ENCODE results near the gene SDC4. TPM values are rescaled to one million over a fixed set of nuclear protein-coding genes. Genes with fewer than 3 reads are reported as not detected.

Gene SDC4
- total and polyA plus RNA-seq, 10 of the 15 experiments (the other 5 are each of a cell fraction or from before 2014, with no cell fraction given): 0.52 to 11.3 (median 1.4) TPM

DNA sequence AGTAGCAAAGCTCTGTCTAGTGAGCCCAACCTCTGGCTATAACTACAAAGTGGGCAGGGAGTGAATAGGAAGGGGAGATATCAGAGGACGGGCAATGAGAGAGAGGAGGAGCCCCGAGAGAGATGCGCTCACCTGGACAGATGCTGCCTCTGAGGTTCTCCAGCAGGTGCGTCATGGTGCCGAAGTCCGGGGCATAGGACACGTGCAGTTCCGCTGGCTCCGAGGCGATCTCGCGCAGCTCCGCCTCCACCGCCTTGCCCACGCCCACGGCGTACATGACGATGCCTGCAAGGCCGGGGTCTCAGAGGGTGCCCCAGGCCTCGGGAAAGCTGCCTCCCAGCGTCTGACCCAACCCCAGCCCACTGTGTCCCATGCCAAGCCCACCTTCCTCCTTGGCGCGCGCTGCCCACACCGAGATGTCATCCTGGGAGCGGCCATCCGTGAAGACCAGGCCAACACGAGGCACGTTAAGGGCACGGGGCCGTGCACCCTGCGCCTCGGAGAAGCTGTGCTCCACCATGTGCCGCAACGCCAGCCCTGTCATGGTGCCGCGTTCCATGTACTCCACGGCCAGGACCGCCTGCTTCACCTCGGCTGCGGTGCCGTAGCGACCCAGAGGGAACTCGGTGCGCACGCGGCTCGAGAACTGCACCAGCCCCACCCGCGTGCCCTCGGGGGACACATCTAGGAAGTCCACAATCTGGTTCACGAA, 50.3 kb downstream of the SDC4 start:
- FAIRE-seq: no peak
- Histone ChIP-seq H3K4me1 (ENCODE audit: control insufficient read depth, insufficient read depth, low read length) (peaks cover 6% of the 10 kb centered on the region; the same call in 1 of the 2 replicates), H3K36me3 (ENCODE audit: control insufficient read depth in 2 of 2, insufficient read depth in 2 of 2, low read length in 1 of 2) (no peaks in the 10 kb centered on the region), H4K20me1 (ENCODE audit: control insufficient read depth, insufficient read depth) (no peaks in the 10 kb centered on the region), H3K4me2 (ENCODE audit: control insufficient read depth, insufficient read depth) (no peak overlapping the region), H3K79me2 (ENCODE audit: control insufficient read depth, insufficient read depth, low read length) (no peaks in the 10 kb centered on the region), H3K27ac (ENCODE audit: control insufficient read depth, insufficient read depth) (no peak overlapping the region), H2AFZ (ENCODE audit: control insufficient read depth, low read depth, low read length) (no peak overlapping the region), H3K9me3 (replicated peaks; ENCODE audit: control insufficient read depth, insufficient read depth, low read length) (no peaks in the 10 kb centered on the region; the same call in 2 of the 3 replicates), H3K4me3 (no peak overlapping the region), H3K9ac (ENCODE audit: control insufficient read depth, insufficient read depth, low read length) (no peak overlapping the region), H3K27me3 (replicated peaks in 1 of 2; ENCODE audit: control insufficient read depth in 2 of 2, insufficient read depth in 2 of 2, low read length in 1 of 2) (peaks cover 3% of the 10 kb centered on the region in 2 experiments; a peak in 2 of 4 replicates)
- intact Hi-C loops (cut with micrococcal nuclease; ENCODE audit: unreplicated experiment): no loop called here
- ChIA-PET RAD21 (ENCODE audit: unreplicated experiment) (no interaction called here), CTCF (interaction anchor here (0.9 to 1.8 kb wide), 2 partner anchors 21 to 139 kb away, joined by 3 to 5 read pairs; no protein-coding TSS in a partner anchor), POLR2A (no interaction called here), SMC1A (ENCODE audit: uncharacterized antibody, unreplicated experiment) (no interaction called here)
- TF ChIP-seq STAT3 (IDR thresholded peaks at IDR 0.05; ENCODE audit: low read depth, low read length) (no peak), MTA2 (IDR thresholded peaks at IDR 0.05; ENCODE audit: low read depth) (no peak), ESRRA (IDR thresholded peaks at IDR 0.05; ENCODE audit: low read length) (no peak), ZZZ3 (IDR thresholded peaks at IDR 0.05; ENCODE audit: control insufficient read depth, insufficient read length, low read depth) (no peak), SIX5 (IDR thresholded peaks at IDR 0.05; ENCODE audit: low read depth, low read length, severe bottlenecking) (no peak), JUNB (IDR thresholded peaks at IDR 0.05) (no peak)
- TF ChIP-seq, protein P1, sequence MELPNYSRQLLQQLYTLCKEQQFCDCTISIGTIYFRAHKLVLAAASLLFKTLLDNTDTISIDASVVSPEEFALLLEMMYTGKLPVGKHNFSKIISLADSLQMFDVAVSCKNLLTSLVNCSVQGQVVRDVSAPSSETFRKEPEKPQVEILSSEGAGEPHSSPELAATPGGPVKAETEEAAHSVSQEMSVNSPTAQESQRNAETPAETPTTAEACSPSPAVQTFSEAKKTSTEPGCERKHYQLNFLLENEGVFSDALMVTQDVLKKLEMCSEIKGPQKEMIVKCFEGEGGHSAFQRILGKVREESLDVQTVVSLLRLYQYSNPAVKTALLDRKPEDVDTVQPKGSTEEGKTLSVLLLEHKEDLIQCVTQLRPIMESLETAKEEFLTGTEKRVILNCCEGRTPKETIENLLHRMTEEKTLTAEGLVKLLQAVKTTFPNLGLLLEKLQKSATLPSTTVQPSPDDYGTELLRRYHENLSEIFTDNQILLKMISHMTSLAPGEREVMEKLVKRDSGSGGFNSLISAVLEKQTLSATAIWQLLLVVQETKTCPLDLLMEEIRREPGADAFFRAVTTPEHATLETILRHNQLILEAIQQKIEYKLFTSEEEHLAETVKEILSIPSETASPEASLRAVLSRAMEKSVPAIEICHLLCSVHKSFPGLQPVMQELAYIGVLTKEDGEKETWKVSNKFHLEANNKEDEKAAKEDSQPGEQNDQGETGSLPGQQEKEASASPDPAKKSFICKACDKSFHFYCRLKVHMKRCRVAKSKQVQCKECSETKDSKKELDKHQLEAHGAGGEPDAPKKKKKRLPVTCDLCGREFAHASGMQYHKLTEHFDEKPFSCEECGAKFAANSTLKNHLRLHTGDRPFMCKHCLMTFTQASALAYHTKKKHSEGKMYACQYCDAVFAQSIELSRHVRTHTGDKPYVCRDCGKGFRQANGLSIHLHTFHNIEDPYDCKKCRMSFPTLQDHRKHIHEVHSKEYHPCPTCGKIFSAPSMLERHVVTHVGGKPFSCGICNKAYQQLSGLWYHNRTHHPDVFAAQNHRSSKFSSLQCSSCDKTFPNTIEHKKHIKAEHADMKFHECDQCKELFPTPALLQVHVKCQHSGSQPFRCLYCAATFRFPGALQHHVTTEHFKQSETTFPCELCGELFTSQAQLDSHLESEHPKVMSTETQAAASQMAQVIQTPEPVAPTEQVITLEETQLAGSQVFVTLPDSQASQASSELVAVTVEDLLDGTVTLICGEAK (IDR thresholded peaks at IDR 0.05; ENCODE audit: borderline replicate concordance): no peak
- TF ChIP-seq, protein P2, sequence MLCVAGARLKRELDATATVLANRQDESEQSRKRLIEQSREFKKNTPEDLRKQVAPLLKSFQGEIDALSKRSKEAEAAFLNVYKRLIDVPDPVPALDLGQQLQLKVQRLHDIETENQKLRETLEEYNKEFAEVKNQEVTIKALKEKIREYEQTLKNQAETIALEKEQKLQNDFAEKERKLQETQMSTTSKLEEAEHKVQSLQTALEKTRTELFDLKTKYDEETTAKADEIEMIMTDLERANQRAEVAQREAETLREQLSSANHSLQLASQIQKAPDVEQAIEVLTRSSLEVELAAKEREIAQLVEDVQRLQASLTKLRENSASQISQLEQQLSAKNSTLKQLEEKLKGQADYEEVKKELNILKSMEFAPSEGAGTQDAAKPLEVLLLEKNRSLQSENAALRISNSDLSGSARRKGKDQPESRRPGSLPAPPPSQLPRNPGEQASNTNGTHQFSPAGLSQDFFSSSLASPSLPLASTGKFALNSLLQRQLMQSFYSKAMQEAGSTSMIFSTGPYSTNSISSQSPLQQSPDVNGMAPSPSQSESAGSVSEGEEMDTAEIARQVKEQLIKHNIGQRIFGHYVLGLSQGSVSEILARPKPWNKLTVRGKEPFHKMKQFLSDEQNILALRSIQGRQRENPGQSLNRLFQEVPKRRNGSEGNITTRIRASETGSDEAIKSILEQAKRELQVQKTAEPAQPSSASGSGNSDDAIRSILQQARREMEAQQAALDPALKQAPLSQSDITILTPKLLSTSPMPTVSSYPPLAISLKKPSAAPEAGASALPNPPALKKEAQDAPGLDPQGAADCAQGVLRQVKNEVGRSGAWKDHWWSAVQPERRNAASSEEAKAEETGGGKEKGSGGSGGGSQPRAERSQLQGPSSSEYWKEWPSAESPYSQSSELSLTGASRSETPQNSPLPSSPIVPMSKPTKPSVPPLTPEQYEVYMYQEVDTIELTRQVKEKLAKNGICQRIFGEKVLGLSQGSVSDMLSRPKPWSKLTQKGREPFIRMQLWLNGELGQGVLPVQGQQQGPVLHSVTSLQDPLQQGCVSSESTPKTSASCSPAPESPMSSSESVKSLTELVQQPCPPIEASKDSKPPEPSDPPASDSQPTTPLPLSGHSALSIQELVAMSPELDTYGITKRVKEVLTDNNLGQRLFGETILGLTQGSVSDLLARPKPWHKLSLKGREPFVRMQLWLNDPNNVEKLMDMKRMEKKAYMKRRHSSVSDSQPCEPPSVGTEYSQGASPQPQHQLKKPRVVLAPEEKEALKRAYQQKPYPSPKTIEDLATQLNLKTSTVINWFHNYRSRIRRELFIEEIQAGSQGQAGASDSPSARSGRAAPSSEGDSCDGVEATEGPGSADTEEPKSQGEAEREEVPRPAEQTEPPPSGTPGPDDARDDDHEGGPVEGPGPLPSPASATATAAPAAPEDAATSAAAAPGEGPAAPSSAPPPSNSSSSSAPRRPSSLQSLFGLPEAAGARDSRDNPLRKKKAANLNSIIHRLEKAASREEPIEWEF (IDR thresholded peaks at IDR 0.05; ENCODE audit: insufficient replicate concordance, low read depth, low read length): no peak
- no peak for ATAC-seq
- 71% methylated on average over 47 of the region's 52 CpGs for WGBS (ENCODE audit: insufficient coverage, insufficient replicate concordance, low lambda C conversion rate, missing lambda C conversion rate)
- in situ Hi-C loops (cut with MboI): no loop called here
- no peak for DNase-seq (ENCODE audit: low read depth, low spot score)
- no TSS peak for BruUV-seq (replicated peaks)

All from GM12878 (cell line).